Measurements from ENCODE around the gene EIF2AK3.
A peak's percentile ranks its signal among the peaks of the same experiment; 100 is the strongest.
"Not testable (repeated sequence)": the region's sequence is repeated elsewhere in the genome, so short reads cannot be mapped to it uniquely, and the experiment has no call there.

Gene EIF2AK3

DNA sequence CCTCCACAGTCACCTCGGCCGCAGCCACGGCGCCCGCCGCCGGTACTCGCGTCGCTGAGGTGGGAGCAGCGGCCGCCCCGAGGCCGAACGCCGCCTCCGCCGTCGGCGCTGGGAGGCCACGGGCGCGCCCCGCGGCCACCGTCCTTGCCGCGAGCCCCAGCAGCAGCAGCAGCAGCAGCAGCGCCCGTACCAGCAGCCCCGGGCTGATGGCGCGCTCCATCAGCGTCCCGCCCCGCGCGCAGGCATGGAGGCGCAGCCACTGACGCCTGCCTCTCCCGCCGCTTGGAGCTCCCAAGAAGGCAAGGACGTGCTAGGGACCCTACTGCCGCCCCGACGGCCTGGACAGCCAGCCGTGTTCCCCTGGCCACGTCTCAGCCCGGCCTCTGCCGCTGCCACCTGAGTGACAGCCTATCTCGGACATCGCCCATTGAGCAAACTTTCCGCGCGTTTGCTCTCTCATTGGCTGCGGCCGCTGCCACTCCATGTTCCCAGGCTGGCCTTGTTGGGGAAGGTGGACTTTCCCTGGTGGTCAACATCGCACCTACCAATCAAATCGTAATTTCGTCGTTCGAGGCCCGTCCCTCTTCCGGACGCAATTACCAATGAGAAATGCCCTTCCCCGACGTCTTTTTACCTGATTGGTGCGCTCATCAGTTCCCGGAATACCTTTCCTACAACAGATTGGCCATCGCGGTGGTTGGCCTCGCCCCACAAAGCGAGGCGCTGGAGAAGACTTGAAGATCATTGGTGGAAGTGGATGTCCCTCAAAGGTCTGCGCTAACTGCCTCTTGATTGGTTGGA, at the start of gene EIF2AK3:
Gene EIF2AK3 (minus strand): TSS at position 410 of the 801 bp plus-strand sequence. CDS start 190 bp downstream, at position 220.
- peak; percentile 92 for DNase-seq (ENCODE audit: low spot score)

DNA sequence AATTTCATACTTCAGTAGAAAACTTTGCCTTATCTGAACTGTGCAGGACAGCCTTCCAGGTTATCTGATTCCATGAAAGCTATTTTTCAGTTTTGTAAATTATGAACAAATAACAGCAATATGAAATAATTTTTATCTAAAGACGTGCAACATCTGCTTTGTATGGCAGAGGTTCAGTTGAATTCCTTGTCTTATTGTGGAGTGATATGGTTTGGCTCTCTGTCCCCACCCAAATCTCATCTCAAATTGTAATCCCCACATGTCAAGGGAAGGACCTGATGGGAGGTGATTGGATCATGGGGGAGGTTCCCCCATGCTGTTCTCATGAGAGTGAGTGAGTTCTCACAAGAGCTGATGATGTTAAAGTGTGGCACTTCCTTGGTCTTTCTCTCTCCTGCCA, 46.1 kb upstream of the EIF2AK3 start:
- no peak for DNase-seq (ENCODE audit: low spot score)

DNA sequence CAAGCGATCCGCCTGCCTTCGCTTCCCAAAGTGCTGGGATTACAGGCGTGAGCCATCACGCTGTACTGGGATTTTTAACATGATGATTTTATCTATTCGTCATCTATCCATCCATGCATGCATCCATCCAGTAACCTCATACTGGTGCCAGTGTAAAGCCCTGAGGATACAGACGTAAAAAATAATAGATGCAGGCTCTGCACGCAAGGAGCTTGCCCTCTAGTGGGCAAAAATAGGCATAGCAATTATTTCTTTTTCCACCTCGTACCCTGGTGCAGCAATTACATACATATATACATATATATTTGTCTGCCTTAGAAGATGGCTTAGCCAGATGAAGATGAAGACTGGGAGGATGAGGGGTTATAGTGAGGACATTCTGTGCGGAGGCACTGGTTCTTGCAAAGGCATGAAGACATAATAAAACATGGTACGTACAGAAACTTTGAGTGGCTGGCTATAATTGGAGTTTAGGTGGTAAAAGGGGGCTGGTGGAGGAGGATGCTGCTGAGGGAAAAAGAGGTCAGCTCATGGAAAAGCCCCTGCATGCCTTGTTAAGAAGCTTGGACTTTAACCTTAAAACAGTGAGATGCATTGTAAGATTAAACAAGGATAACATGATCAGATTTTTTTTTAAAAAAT, 44.6 kb upstream of the EIF2AK3 start:
- DNase-seq (ENCODE audit: low spot score) = peak; percentile 70

DNA sequence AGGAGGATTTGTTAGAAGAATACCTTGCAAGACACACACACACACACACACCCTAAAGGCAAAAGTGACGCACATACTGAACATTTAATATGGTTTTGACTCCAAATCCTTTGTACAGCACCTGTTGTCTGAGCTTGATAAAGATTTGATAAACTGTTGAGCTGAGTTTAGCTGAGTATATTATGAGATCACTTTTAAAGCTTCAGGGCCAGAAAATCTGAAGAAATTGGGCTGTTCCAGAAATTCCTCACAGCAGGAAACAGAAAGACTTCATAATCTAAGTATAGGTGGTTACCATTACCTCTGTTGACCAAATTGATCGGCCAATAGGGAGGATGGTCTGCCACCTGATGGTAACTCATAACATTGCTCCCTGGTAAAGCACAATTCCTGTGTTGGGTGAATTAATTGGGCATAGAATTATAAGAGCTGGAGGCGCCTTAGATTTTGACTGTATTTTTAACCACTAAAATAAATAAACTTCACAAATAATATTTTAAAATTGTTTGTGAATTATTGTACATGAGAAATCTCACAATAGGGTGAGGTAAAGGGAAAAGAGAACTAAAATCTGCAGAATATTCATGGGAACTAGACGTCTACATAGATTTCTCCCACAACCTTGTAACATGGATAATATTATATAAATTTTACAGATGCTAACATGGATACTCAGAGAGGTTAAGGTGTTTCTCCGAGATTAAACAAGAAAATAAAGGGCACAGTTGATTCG, 42.4 kb upstream of the EIF2AK3 start:
- DNase-seq (ENCODE audit: low spot score) = peak; percentile 75

DNA sequence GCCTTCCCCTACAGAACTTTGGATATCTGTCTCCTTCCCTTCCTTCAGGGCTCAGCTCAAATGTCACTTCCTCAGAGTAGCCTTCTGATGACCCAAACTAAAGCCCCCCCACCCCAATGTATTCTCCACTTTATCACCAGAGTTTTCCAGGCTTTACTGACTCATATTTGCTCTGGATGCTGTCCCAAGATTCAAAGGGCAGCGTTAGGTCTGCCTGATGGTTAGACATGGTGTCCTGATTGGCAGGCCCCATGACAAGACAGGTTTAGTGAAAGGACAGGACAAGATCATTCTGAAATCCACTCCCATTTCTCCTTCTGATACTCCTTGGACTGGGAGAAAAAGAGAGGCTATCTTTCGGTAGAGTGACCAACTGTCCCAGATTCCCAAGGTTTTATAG, 41.6 kb upstream of the EIF2AK3 start:
- no peak for DNase-seq (ENCODE audit: low spot score)

DNA sequence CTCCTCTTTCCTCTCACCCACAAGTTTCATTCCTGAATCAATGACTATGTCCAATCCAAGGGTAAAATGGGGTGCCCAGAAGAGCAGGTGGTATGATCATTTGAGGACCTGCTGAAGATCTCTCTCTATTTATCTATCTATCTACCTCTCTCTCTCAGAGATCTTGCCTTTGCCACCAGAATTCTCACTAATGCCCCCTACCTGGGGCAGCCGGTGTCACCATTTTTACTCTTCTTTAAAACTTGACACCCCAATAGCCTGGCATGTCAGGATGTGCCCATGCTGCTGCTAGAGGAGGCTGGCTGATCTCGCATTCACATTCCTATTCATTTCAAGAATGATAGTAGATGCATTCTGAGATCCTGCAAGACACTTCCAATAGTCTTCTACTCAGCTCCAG, 40.0 kb upstream of the EIF2AK3 start:
- DNase-seq (ENCODE audit: low spot score) = no peak

DNA sequence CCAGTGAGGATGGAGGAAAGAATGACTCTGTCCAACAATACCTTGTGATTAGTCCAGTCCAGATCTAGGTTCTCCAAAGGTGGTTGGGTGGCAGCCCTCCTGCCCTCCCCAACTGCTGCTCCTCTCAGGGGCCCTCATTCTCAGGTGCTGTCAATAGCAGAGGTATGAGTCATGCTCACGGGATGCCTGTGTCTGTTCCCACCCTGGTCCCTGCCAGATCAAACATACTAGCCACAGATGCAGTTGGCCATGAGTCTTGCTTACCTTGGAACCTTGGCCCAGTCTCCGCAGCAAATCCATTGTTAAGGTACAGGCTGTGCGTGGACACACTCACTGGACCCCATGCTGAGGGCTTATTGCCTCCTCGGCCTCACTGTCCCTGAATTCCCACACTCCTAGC, 39.3 kb upstream of the EIF2AK3 start:
- DNase-seq (ENCODE audit: low spot score) = no peak

DNA sequence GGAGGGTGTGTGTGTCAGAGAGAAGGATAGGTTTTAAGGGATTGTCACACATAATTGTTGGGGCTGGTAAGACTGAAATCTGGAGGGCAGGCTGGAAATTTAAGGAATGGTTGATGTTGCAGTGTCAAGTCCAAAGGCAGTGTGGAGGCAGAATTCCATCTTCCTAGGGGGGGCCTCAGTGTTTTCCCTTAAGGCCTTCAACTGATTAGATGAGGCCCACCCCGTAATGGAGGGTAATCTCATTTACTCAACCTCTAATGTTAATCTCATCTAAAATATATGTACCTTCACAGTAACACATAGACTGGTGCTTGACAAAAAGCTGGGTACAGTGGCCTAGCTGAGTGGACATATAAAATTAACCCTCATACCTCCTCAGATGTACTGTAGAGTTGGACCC, 33.4 kb upstream of the EIF2AK3 start:
- DNase-seq (ENCODE audit: low spot score) = no peak

DNA sequence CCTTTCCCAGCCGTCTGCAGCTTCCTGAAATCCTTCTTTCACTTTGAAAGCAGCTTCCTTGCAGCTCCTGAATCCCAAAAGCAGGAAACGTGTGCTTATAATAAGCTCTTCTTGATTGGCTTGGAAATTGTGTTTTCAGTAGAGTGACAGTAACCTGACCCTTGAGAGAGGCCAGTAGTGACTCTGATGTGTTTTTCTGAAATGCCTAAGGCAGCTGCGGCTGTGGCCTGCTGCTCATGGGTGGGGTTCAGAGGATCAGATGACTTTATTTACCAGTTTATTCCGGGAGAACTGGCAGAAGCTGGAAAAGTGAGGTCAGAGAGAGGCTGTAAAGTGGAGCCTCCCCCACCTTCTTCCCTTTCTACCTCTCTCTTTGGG, 32.3 kb upstream of the EIF2AK3 start:
- peak; percentile 46 for DNase-seq (ENCODE audit: low spot score)

DNA sequence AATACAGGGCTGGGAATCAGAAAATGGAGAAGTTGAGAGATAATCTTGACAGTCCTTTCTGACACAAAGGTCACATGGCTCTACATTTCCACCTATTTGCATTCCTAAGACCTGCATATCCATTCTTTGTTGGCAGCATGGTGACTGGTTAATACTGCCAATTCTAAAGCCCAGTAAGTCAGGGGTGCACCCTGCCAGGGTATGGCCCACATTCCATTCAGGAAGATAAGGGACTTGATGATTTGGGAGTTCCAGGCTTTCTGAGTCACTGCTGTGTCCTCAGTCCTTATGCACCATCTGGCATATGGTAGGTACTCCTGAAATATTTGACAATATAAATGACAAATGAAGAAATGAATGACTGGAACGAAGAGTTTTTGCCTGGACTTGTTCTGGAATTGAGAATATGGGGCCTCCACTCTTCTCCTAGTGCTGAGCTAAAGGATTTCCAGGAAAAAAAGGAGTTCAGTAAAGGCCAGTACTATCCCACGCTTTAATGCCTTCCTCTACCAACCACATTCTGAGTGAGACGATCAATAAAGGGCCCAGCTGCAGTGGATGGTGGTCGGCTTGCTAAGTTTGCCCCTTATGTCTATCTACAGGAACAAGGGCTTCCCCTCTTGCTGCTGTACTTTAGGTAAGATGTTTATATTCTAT, 31.7 kb upstream of the EIF2AK3 start:
- DNase-seq (ENCODE audit: low spot score) = no peak

DNA sequence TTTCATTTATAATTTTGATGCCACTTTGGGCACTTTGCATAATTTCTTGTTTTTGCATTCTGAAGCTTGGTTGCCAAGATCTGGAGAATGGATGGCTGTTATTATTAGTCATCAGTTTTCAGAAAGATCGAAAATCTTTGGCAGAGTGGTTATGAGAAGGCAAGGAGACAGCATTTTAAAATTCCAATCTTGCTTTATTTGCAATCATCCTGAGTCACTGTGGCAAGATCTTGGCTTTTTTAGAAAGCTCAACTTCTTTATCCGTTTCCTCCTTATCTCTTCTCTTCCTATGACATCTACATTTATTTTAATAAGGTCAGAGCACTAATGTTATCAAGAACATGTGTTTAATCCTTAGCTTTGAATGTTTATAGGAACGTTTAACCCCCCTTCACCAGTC, 31.1 kb upstream of the EIF2AK3 start:
- DNase-seq (ENCODE audit: low spot score) = no peak

DNA sequence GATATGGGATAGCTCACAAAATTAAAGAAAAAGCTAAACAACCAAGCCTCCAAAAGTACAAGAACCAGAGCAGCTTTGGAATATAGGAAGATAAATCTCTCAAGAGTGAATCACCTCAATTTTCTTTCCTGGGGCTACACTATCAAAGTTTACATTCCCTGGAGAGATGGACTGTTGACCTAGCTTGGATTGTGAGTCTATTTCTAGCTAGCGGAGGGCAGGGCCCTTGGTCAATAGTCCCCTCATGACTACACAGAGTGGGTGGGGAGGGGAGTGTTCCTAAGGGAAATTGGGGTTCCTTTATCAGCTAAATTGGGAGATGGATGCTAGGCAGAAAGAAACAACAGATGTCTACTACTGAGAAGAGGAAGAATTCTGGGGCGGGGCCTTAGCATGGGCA, 29.9 kb upstream of the EIF2AK3 start:
- no peak for DNase-seq (ENCODE audit: low spot score)

DNA sequence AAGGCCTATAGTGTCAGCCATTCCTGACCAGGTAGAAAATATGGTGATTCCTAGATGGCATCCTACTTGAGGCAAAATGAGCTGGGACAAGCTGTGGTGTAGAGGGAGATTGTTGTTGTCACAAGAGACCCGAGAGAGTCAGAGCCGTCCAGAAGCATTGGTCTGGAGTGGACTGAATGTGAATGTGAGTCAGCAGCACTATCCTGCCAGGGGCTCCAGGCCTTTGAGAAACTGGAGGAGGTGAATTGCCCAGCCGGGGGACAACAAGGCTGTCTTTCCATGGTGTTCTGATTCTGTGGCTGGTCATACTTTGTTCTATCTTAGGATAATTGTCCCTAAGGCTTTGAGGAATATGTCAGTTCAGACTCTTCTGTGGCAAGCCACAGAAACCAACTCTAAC, 29.4 kb upstream of the EIF2AK3 start:
- DNase-seq (ENCODE audit: low spot score) = no peak

DNA sequence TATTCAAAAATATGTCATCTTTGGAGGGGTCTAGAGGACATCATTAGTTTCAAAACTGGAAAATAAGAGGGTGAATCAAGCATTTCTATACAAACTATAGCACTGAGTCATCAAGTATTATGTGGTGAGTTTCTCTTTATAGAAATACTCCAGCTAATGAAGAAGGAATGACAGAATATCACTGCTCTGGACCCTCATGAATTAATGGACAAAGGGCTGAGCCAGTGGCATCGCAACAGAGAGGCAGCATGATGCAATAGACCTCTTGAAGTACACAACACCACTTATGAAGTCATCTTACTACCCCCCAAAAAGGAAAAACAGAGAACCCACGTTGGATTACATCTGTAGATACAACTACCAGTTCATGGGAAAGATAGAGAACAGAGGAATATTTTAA, 27.4 kb upstream of the EIF2AK3 start:
- DNase-seq (ENCODE audit: low spot score) = no peak

DNA sequence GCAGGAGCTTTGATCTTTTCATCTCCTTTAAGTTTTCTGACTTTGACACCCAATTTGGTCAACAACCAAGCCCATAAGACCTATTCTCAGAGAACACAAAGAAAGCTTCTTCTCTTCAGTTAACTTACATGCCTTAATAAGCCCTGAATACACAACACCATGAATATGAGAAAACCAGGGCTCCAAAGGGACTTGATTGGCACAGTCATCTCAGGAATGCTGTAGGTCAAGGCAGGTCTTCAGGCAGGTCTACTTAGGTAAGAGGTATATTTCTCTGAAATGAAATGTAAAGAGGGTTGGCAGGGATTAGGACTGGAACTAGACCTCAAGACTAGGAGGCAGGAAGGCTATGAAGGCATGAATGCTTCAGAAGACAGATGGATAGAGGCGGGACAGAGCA, 24.4 kb upstream of the EIF2AK3 start:
- no peak for DNase-seq (ENCODE audit: low spot score)

DNA sequence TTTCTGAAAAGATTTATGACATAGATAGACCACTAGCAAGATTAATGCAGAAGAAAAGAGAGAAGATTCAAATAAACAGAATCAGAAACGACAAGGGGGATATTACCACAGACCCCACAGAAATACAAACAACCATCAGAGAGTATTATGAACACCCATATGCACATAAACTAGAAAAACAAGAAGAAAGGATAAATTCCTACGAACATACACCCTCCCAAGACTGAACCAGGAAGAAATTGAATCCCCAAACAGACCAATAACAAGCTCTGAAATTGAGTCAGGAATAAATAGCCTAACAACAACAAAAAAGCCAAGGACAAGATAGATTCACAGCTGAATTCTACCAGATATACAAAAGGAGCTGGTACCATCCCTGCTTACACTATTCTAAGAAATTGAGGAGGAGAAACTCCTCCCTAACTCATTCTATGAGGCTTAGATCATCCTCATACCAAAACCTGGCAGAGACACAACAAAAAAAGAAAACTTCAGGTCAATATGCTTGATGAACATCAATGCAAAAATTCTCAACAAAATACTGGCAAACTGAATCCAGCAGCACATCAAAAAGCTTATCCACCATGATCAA, 18.1 kb upstream of the EIF2AK3 start:
- DNase-seq (ENCODE audit: low spot score) = not testable (repeated sequence)

DNA sequence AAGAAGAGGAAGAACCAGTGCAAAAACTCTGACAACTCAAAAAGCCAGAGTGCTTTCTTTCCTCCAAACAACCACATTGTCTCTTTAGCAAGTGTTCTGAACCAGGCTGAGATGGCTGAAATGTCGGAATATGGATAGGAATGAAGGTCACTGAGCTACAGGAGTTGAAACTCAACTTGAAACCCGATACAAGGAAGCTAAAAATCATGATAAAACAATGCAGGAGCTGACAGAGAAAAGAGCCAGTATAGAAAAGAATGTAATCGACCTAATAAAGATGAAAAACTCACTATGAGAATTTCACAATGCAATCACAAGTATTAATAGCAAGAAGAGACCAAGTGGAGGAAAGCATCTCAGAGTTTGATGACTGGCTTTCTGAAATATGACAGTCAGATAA, 15.0 kb upstream of the EIF2AK3 start:
- DNase-seq (ENCODE audit: low spot score) = no peak

DNA sequence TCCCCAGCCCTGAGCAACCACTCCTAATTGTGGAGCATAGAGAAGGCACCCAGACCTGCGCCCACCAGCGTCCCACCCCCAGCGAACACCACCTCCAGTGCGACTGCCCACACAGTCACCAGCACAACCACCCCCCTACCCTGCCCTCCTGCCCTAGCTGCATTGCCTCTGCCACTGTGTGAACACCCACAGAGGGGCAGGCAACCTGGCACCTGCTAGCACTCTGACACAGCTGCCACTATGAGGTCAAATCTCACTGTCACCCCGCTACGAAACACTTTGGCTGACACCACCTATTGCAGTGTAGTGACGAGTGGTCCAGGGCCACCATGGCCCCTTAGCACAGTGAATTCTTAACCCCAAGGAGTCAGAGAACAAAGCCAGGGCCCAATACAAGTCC, 14.1 kb upstream of the EIF2AK3 start:
- no peak for DNase-seq (ENCODE audit: low spot score)

DNA sequence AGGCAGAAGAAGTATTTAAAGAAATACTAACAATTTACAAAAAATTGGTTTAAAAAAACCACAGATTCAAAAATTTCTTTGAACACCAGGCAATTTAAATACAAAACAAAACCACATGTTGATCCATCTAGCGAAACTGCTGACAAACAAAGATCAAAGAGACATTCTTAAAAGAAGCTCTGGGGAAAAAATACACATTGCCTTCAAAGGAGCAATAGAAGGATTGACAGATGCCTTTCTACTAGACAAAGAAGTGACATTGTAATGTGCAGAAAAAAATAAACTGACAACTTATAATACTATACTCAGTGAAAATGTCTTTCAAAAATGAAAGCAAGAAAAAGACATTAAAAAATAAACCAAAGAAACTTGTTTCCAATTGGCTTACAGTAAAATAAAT, 12.6 kb upstream of the EIF2AK3 start:
- no peak for DNase-seq (ENCODE audit: low spot score)

DNA sequence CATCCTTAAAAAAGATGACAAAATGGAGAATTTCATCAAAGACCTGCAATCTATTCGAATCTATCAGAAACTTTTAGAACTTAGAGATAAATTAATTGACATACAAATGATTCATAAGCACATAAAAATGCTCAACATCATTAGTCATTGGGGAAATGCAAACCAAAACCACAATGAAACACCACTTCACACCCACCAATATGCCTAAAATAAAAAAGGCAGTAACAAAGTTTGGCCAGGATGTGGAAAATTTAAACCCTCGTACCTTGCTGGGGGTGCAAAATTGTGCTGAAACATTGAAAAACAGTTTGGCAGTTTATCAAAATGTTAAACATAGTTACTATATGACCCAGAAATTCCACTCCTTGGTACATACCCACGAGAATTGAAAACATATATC, 11.5 kb upstream of the EIF2AK3 start:
- no peak for DNase-seq (ENCODE audit: low spot score)

DNA sequence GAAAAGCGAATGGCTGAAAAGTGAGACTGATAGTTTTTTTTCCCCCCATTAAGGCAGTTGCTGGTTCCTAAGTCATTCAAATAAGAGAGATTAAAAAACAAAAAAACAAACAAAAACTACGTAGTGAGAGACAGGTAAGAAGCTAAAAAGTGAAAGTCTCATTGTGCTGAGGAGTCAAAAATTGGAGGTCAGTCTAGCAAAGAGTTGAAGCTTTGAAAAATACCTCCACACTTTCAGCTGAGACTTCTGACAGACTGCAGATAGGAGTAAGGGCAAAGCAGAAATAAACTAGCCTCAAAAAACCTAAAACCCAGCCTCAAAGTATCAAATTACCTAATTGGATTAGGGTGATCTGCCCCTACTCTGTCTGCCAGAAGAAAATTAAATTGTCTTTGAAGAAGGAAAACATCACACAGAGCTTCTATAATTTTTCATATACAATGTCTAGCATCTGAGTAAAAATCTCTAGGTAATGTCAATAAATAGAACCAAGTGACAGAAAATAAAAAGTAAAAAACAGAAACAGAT, 10.9 kb upstream of the EIF2AK3 start:
- no peak for DNase-seq (ENCODE audit: low spot score)

DNA sequence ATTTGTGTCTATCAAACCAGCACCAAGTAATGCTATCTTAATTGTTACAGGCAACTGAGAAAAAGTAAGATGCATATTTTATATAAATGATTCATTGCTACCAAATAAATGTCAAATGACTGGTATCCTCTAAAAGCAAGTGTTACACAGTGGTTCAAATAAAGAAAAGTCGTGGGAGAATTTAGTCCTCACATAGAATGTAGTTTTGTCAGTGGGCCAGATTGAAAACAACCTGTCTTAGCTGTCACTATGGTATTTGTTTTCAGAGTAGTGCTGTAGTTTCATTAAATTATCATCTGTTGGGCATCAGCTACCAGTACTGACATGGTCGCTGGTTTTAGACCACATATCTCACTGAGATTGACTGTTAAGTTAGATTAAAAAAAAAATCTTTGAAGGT, 10.2 kb upstream of the EIF2AK3 start:
- DNase-seq (ENCODE audit: low spot score) = no peak
